ENCODE data around the gene LRRC27. TPM values are rescaled to one million over a fixed set of nuclear protein-coding genes. Genes with fewer than 3 reads are reported as not detected.
A peak's percentile ranks its signal among the peaks of the same experiment; 100 is the strongest.

LRRC27 gene
- total RNA-seq, 2 experiments from 2014 or later: 13.0 to 17.3 TPM

DNA sequence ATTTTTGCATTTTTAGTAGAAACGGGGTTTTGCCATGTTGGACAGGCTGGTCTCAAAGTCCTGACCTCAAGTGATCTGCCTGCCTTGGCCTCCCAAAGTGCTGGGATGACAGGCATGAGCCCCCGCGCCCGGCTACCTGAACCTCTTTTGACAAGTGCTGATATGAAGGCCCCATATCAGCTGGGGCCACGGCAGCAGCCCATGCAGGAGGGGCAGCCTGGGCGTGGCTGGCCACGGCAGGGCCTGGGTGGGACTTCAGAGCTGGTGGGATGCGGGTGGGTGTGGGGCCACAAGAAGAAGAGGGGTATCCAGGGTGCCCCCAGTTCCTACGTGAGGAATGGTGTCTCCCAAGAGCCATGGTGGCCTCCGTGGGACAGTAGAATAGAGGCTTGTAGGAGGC is 6.9 kb downstream of the LRRC27 start:
- H3K4me3 ChIP-seq (ENCODE audit: low read depth, low read length, poor library complexity, severe bottlenecking): no peak overlapping the region
- H3K9me3 ChIP-seq (ENCODE audit: low read length): no peaks in the 10 kb centered on the region
- H3K27ac ChIP-seq (ENCODE audit: low read depth, low read length, poor library complexity, severe bottlenecking): no peak overlapping the region
- peaks cover 18% of the 10 kb centered on the region for H3K36me3 ChIP-seq (ENCODE audit: insufficient read depth, low read length)
- peaks cover 53% of the 10 kb centered on the region for H3K4me1 ChIP-seq (ENCODE audit: insufficient read depth, low read length, poor library complexity, severe bottlenecking)
- CTCF ChIA-PET (ENCODE audit: unreplicated experiment): no interaction called here
- POLR2A ChIA-PET: no interaction called here
- no peak overlapping the region for H2AFZ ChIP-seq (ENCODE audit: low read length)
- H3K79me2 ChIP-seq (ENCODE audit: insufficient read depth, low read depth, low read length): no peaks in the 10 kb centered on the region
- H4K20me1 ChIP-seq (ENCODE audit: insufficient read depth, low read length): no peaks in the 10 kb centered on the region
- H3K4me2 ChIP-seq (ENCODE audit: low read length): no peak overlapping the region
- no peaks in the 10 kb centered on the region for H3K9me2 ChIP-seq (ENCODE audit: insufficient read depth, low read length)
- DNase-seq (ENCODE audit: low spot score): no peak
- no peak for TF ChIP-seq EZH2phosphoT487 (IDR thresholded peaks at IDR 0.05; ENCODE audit: borderline replicate concordance, low read depth, low read length)
- TF ChIP-seq, protein P1, sequence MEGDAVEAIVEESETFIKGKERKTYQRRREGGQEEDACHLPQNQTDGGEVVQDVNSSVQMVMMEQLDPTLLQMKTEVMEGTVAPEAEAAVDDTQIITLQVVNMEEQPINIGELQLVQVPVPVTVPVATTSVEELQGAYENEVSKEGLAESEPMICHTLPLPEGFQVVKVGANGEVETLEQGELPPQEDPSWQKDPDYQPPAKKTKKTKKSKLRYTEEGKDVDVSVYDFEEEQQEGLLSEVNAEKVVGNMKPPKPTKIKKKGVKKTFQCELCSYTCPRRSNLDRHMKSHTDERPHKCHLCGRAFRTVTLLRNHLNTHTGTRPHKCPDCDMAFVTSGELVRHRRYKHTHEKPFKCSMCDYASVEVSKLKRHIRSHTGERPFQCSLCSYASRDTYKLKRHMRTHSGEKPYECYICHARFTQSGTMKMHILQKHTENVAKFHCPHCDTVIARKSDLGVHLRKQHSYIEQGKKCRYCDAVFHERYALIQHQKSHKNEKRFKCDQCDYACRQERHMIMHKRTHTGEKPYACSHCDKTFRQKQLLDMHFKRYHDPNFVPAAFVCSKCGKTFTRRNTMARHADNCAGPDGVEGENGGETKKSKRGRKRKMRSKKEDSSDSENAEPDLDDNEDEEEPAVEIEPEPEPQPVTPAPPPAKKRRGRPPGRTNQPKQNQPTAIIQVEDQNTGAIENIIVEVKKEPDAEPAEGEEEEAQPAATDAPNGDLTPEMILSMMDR (conservative IDR thresholded peaks at IDR 0.05; ENCODE audit: low read length): no peak
- intact Hi-C loops (cut with micrococcal nuclease; ENCODE audit: unreplicated experiment): no loop called here
- BruUV-seq (replicated peaks): no TSS peak

DNA sequence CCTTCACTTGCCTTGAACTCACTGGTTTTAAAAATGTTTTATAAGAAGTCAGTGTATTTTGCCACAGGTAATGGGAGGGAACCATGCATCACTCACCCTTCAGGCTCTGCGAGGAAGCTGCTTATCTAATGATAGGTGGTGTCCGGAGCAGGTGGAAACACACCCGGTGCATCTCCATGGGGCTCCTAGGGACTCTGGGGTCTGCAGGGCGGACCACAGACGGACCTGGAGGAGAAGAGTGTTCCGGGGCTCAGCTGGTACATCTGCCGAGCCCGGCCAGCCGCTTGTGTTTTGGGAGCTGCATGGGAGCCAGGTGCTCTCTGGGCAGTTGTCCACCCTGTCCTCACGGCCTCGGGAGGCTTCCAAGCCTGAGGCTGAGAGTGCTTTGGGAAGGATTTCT is 7.3 kb downstream of the LRRC27 start:
- BruUV-seq (replicated peaks): no TSS peak
- Histone ChIP-seq H3K4me2 (ENCODE audit: low read length) (no peak overlapping the region), H3K4me3 (ENCODE audit: low read depth, low read length, poor library complexity, severe bottlenecking) (no peak overlapping the region), H3K27ac (ENCODE audit: low read depth, low read length, poor library complexity, severe bottlenecking) (no peak overlapping the region), H4K20me1 (ENCODE audit: insufficient read depth, low read length) (no peaks in the 10 kb centered on the region), H2AFZ (ENCODE audit: low read length) (no peak overlapping the region), H3K36me3 (ENCODE audit: insufficient read depth, low read length) (peaks cover 15% of the 10 kb centered on the region), H3K4me1 (ENCODE audit: insufficient read depth, low read length, poor library complexity, severe bottlenecking) (peaks cover 49% of the 10 kb centered on the region), H3K9me3 (ENCODE audit: low read length) (no peaks in the 10 kb centered on the region), H3K9me2 (ENCODE audit: insufficient read depth, low read length) (no peaks in the 10 kb centered on the region), H3K79me2 (ENCODE audit: insufficient read depth, low read depth, low read length) (no peaks in the 10 kb centered on the region)
- ChIA-PET CTCF (ENCODE audit: unreplicated experiment) (no interaction called here), POLR2A (interaction anchor here (0.6 kb wide), 1 partner anchor 41 kb away, joined by 5 read pairs; no protein-coding TSS in a partner anchor)
- intact Hi-C loops (cut with micrococcal nuclease; ENCODE audit: unreplicated experiment): no loop called here
- DNase-seq (ENCODE audit: low spot score): no peak
- TF ChIP-seq, protein P1 (conservative IDR thresholded peaks at IDR 0.05; ENCODE audit: low read length): no peak
- TF ChIP-seq EZH2phosphoT487 (IDR thresholded peaks at IDR 0.05; ENCODE audit: borderline replicate concordance, low read depth, low read length): no peak

DNA sequence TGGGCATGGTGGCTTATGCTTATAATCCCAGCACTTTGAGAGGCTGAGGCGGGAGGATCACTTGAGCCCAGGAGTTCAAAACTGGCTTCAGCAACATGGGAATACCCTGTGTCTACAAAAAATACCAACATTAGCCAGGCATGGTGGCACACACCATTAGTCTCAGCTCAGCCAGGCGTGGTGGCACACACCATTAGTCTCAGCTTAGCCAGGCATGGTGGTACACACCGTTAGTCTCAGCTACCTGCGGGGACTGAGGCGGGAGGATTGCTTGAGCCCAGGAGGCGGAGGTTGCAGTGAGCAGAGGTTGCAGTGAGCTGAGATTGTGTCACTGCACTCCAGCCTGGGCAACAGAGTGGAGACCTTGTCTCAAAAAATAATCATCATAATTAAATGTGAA is 9.0 kb downstream of the LRRC27 start:
- no peak overlapping the region for H3K4me3 ChIP-seq (ENCODE audit: low read depth, low read length, poor library complexity, severe bottlenecking)
- intact Hi-C loops (cut with micrococcal nuclease; ENCODE audit: unreplicated experiment): no loop called here
- ChIA-PET POLR2A (interaction anchor here (0.9 kb wide), 1 partner anchor 8 kb away, joined by 3 read pairs; no protein-coding TSS in a partner anchor), CTCF (ENCODE audit: unreplicated experiment) (no interaction called here)
- peak overlapping the region; percentile 42 for H3K27ac ChIP-seq (ENCODE audit: low read depth, low read length, poor library complexity, severe bottlenecking)
- no peaks in the 10 kb centered on the region for H3K9me3 ChIP-seq (ENCODE audit: low read length)
- H3K4me2 ChIP-seq (ENCODE audit: low read length): peak overlapping the region; percentile 37
- H2AFZ ChIP-seq (ENCODE audit: low read length): no peak overlapping the region
- H3K9me2 ChIP-seq (ENCODE audit: insufficient read depth, low read length): no peaks in the 10 kb centered on the region
- DNase-seq (ENCODE audit: low spot score): peak; percentile 70
- H3K4me1 ChIP-seq (ENCODE audit: insufficient read depth, low read length, poor library complexity, severe bottlenecking): peaks cover 34% of the 10 kb centered on the region
- BruUV-seq (replicated peaks): no TSS peak
- no peaks in the 10 kb centered on the region for H4K20me1 ChIP-seq (ENCODE audit: insufficient read depth, low read length)
- no peak for TF ChIP-seq EZH2phosphoT487 (IDR thresholded peaks at IDR 0.05; ENCODE audit: borderline replicate concordance, low read depth, low read length)
- TF ChIP-seq, protein P1 (conservative IDR thresholded peaks at IDR 0.05; ENCODE audit: low read length): no peak
- H3K79me2 ChIP-seq (ENCODE audit: insufficient read depth, low read depth, low read length): no peaks in the 10 kb centered on the region
- H3K36me3 ChIP-seq (ENCODE audit: insufficient read depth, low read length): peaks cover 8% of the 10 kb centered on the region
